GM18951 (cell line): ENCODE data around the gene DPM2.
A peak's percentile ranks its signal among the peaks of the same experiment; 100 is the strongest.

ENCODE experiments used
- POLR2A ChIP-seq: IDR thresholded peaks from 4 replicates; pipeline ENCODE4 v1.6.1; 2011; ENCODE audit warnings: mild to moderate bottlenecking; ENCODE audit not compliant: insufficient read length, insufficient read depth; ENCODE audit errors: extremely low read depth
- in situ Hi-C: fragments of 300-500 bp; cut with MboI; formaldehyde crosslinking; loops from one replicate; pipeline ENCODE4 v1.12.0; 2022; ENCODE audit warnings: low sequenced_read_pairs, mixed read lengths, inconsistent platforms; ENCODE audit not compliant: unreplicated experiment

Gene DPM2

GRCh38 chr9:127930231-127931091, 7.2 kb downstream of the DPM2 start, which contains the start of gene PIP5KL1:
Gene PIP5KL1, minus strand, starts transcription at chr9:127930777. Its CDS starts 25 bp downstream, at chr9:127930752.
- peak; percentile 20 for TF ChIP-seq POLR2A
- in situ Hi-C loops, result no loop called here

DNA sequence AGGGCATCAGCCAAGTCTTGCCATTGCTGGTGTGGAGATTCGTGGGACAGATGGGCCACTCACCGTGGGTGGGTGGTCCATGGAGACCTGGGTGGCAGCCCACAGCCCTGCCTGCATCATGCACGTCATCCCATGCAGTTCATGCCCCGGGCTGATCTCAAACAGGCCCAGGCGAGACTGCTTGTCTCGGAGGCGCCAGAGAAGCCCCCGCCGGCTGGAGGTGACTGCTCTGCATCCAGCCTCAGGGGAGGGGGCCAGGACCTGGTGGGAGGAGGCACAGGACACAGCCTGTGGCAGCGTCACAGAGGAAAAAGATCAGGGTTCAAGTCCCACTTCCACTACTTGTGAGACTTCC, 8.1 kb downstream of the DPM2 start:
- in situ Hi-C loops, result no loop called here
- TF ChIP-seq POLR2A, result no peak

DNA sequence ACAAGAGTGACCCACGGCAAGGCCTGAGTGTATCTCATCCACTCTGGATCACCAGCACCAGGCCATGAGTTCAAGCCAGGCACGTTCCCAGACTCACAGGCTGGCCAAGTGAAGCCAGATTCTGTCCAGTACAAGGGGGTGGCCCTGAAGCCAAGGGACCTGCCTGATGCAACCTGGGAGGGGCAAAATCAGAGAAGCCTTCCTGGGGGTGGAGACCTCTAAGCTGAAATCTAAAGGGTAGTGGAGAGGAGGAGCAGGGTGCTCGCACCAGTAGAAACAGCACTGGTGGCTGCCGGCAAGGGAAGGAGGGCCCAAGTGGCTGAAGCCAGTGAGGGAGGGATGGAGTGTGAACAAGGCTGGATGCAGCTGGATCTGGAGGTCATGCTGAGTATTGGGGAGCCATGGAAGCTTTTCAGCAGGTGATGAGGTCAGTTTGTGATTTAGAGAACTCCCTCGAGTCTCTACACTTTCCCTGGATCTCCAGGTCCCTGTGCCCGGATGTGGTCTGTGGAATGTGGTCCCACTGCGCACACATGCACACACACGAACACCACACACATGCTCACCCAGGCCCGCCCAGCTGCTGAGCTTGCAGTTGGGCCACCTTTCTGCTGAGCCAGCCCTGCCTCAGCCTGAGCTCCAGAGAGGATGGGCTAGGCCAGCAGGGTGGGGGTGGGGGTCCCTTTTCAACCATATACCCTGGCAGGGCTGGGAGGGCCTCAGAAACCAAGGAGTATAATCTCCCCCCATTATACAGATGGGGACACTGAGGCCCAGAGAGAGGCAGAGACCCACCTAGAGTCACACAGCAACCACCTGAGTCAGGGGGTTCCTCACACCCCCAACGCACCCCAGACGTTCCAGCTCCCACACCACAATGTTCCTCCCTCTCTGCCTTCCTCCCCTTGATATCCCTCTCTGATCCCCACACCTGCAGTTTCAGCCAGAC, 8.7 kb downstream of the DPM2 start:
- in situ Hi-C loops, result no loop called here

GRCh38 chr9:127927988-127928675, 9.5 kb downstream of the DPM2 start:
- TF ChIP-seq POLR2A, result no peak
- in situ Hi-C loops, result no loop called here

More for the DNA sequence above, 8.7 kb downstream of the DPM2 start:
- no peak for TF ChIP-seq POLR2A

DNA sequence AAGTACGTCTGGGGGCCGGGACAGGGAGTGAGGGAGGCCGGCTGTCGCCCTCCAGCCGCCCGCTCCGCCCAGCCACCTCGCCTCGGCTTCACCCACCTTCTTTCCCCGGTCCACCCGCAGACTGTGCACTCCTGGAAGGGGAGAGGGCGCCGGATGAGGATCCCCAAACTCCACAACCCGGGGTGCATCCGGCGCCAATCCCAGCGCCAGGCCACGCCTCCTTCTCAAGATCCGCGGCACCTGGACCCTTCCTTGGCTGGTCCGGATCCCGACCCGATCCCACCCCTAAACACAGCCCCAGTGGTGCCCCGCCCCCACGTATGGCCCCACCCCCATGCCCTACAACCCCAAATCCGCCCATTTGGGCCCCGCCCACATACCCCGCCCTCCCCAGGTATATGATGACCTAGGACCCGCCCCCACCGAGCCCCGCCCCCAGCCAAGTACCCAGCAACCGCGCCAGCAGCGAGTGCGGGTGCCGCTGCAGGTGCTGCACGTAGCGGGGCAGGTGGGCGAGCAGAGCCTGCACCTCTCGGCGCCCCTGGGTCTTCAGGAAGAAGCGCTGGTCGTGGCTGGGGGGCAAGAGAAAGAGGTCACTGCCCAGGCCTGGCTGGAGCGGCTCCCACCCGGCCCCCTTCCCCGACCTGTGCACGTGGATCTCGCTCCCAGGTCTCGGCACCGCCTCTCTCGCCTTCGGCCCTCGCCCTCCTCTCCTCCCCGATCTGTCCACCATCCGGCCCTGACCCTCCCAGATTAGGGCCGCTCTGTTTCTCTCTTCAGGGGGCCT, 10.3 kb downstream of the DPM2 start:
- no peak for TF ChIP-seq POLR2A
- in situ Hi-C loops, result no loop called here

DNA sequence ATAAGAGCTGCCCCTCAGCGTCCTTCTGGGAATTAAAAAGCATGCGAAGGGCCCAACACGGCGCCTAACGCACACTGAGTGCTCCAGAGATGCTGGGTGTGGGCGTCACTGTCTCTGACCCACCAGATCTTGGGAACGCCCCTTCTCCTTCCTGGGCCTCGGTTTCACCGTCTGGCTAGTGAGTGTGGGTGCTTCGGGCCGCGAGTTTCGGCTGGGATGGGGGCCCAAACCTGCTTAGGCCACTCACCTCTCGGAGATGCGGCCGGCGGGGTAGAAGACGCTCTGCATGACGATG, 10.8 kb downstream of the DPM2 start:
- TF ChIP-seq POLR2A, result no peak
- in situ Hi-C loops, result no loop called here

DNA sequence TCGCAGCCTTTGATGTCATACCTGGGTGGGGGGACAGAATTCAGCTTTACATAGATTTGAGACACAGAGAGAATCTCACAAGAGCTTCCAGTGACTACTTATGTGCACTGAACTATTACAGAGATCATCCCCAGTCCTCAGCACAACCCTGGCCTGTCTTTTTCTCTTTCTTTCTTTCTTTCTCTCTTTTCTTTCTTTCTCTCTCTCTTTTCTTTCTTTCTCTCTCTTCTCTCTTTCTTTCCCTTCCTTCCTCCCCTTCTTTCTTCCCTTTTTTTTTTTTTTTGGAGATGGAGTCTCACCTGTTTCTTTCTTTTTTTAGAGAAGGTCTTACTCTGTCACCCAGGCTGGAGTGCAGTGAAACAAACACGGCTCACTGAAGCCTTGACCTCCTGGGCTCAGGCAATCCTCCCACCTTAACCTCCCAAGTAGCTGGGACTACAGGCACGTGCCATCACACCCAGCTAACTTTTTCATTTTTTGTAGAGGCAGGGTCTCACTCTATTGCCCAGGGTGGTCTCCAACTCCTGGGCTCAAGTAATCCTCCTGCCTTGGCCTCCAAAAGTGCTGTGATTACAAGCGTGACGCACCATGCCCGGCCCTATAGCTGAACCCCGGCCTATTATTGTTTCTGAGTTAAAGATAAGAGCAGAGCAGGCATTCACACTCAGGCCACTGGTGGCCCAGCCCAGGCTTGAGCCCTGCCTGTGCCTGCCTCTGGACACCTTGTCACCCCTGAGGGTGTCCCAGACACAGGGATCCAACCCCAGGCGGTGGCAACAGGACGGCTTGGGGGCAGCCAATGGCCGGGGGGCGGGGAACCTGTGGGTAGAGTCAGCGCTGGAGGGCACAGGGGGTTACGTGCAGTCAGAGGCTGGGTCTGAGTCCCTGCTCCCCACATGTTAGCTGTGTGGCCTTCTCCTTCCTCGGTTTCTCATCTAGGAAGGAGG, 11.4 kb downstream of the DPM2 start:
- in situ Hi-C loops, result no loop called here
- TF ChIP-seq POLR2A, result no peak

DNA sequence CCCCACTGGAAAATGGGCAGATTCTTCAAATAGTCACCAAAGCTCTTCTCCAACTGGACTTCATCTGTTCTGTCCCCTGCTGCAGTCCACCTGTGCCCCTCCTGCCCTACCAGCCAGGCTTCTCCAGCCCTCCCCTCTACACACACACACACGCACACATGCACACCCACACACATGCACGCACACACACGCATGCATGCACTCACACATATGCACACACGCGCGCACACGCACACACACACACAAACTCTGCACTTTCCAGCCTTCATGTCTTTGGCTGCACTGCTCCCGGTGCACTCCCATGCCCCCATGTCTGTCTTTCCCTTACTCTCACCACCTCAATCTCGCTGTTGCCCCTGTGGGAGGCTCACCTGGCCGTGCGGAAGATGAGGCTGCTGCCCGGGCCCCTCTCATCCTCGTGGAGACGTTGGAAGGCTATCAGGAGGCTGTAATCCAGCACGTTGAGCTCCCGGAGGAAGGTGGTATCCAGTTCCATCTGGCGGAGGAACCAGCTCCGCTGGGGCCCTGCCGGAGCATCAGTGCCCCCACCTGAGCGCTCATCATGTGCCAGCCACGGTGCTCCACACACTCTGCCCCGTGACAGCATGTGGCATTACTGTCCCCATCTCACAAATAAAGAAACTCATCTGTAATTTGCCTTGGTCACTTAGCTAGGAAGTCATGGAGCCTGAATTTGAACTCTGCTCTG, 12.8 kb downstream of the DPM2 start:
- no peak for TF ChIP-seq POLR2A
- in situ Hi-C loops, result no loop called here

- TF ChIP-seq POLR2A, result no peak
- in situ Hi-C loops, result no loop called here
These were observed 13.9 kb downstream of the DPM2 start for GRCh38 chr9:127923771-127924170.

GRCh38 chr9:127923046-127923445, 14.6 kb downstream of the DPM2 start:
- TF ChIP-seq POLR2A, result no peak
- in situ Hi-C loops, result no loop called here

DNA sequence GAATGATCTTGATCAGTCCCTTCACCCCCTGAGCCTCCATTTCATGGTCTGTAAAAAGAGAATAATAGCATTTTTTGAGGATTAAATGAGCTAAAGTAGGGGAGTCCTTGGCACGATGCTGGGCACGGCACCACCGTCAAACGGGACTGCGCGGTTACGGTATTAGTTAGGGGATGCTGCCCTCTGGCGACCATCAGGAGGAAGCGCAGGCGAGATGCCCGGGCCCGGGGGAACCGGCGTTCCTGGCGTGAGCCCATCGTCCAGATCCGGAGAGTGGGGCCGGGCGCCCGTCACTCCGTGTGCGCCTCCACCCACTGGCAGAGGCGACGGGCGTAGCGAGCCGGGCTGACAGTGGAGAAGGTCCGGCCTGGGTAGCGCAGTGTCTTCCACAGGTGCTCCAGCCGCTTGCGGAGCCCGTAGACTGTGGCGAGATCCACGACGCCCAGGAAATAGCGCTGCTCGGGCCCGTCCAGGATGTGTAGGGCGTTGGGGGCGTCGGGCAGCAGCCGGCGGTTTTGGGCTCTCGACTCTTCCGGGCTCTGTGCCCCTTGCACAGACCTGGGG, 16.0 kb downstream of the DPM2 start:
- no peak for TF ChIP-seq POLR2A
- in situ Hi-C loops, result no loop called here
